Stimulated activated CD4-positive, alpha-beta T cell treated with anti-CD3 and anti-CD28 coated beads, Interleukin-2, amount 100 ng/mL, for 24 hours (primary cell): ENCODE results near the gene CD4.
"Not testable (repeated sequence)": the region's sequence is repeated elsewhere in the genome, so short reads cannot be mapped to it uniquely, and the experiment has no call there.

Source experiments
- DNase-seq, 2 donors: peaks; one replicate each; pipeline ENCODE4 v3.0.0-alpha.2; 2020

Gene CD4

DNA sequence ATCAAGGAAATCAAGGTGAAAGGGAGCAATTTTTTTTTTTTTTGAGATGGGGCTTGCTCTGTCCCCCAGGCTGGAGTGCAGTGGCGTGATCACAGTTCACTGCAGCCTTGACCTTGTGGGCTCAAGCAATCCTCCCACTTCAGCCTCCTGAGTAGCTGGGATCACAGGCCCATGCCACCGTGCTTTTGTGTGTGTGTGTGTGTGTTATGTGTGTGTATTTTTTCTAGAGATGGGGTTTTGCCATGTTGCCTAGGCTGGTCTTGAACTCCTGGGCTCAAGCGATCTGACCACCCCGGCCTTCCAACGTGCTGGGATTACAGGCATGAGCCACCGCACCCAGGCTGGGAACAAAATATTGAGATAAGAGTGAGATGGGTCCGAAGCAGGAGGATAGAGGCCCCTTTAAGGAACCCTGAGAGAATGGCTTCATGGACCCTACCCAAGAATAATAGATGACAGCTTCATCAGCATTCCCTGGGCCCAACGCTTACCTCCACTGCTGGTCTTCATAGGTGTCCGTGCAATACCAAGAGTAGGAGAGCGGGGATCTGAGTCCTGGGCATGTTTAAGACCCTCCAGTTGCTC is 60.7 kb downstream of the CD4 start:
- no peak for DNase-seq

DNA sequence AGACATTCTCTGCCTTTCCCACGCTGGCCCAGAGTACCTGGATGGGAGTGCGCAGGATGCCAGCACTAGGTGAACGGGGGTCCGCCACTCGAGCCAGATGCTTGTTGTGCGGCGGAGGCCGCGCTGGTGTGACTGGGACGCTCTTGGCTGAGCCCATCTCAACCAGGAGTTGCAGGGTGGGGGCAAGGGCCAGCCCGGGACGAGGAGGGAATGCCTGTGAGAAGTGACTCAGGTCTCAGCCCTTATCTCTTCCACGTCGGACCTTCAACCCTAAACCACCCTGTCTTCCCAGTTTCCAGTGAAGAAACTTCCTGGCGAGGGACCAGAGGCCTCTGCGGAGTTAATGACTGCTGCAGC is 61.4 kb downstream of the CD4 start:
- DNase-seq = no peak

DNA sequence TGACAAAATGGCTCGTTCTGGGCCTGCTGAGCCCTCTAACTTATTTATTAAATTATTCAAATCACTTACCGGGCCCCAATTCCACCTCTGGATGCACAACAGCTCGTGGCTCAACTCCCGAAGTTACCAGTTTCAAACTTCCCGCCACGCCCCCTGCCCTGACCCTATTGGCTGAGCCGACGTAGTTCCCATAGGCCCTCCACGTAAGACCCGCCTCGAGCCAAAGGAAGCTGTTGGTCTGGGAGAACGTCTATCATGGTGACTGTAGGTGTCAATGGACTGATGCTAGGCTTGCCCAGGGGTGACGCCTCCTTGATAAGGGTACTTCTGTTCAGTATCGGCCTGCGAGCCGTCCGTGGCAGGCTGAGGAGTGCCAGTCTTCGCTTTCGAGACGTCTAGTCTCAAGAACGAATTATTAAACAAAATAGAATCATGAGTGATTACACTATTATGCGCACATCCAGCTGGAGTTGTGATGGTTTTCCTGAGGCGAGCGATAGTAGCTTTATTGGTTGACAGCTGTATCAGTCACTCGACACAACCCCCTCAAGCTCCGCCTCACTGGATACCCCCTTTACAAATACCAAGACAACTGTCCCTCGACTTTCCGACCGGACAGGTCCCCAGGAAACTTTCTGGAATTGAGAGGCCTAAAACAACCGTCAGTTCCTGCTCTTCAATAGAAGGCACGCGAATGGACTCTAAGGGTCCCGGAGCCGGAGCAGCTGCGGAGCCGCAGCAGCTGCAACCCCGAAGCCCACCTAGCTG is 62.0 kb downstream of the CD4 start, which contains the start of gene CDCA3:
Gene CDCA3, minus strand, starts transcription at position 134 of the 768 bp plus-strand sequence. CDS start 334 bp downstream, outside the sequence.
- DNase-seq = peak; percentile 93 to 96

DNA sequence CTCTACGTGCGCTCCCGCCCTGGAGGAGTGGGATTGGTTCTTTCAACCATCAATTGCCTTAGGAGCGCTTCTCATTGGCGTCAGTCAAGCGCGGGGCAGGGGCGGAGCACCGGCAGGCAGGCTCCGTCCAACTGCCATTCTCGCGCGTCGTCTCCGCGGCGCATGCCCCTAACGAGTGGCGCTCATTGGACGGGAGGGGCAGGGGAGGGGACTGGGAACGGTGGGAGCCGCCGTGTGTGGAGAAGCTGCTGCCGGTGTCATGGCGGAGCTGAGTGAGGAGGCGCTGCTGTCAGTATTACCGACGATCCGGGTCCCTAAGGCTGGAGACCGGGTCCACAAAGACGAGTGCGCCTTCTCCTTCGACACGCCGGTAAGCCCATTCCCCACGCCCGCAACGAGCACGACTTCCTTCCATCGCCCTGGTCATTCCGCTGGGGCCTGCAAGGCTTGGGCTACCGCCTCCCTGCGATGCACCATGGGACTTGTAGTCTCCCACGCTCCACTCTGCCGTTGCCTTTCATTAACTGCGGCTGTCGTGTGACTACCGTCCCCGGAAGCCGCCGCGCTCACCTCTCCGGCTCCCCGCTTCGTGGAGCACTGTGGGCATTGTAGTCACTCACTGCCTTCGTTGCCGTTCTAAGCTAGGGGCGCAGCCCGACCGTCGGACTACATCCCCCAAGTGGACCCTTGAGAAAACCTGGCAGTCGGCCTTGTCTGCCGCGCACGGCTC is 62.8 kb downstream of the CD4 start, which contains the start of gene USP5:
Gene USP5, plus strand, starts transcription at position 230 of the 730 bp plus-strand sequence. Its CDS starts 30 bp downstream, at position 260.
- peak; percentile 97 for DNase-seq

DNA sequence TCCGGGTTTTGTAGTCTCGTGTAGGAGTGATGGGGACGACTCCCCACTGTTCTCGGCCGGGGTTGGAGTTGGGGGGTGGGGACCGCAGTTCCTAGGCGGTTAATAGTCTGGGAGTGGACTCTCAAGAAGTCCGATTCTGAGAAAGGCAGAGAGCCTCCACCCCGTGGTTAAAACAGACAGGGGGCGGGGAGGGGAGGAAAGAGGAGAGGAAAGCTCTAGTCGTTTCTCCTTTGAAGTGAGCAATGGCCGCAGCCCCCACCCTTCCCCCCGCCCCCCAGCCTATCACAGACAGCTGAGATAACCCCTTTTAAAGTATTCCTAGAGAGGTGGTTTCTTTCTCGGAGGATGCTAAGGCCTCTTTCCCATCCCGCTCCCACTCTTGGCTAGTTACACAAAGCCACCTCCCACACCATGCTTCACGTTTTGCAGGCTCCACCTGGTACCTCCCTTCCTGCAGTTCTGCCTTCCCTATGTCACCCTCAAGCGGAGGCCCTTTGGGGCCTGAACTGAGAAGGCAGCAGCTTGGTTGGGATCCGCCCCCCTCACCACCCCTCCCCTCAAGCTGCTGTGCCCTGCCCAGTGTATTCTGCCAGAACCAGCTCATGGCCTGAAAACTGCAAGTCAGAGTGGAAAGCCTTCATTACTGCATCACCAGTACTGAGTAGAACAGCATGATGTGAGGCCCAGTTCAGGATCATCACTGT is 63.5 kb downstream of the CD4 start:
- peak; percentile 76 to 82 for DNase-seq

DNA sequence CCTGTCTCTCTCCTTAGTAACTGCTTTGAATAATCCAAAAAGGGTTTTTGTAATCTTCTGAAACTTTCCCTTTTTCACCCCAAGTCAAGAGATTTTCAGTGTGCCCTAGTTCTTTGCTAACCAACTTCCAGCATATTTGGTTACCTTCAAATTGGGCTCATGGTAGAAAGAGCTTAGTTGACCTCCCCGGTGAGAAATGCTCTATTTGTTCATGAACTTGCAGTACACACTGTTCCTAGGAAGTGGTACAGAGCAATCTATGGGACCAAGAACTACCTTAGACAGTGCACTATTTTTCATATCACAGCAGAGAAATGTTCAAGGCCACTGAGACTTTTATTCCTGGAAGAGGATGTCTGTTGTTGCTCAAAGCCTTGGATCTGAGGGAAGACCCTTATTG is 64.3 kb downstream of the CD4 start:
- DNase-seq = no peak

DNA sequence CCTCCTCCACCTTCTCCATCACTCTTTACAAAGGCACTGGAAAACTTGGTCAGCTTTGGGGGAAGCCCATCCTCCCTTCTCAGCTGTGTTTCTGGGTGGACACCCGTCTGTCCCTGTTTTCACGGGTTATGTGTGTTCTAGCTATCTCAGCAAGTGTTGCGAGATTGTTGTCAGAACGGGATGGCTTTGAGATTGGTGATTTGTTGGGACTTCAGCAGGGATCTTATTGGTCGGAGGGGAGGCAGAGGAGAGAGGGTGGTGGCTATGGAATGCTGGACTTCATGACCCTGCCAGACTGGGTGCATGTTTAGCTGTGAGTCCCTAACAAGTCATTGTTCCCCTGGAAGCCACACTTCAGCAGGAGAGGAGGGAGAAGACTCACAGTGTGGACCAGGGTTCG is 64.7 kb downstream of the CD4 start:
- no peak for DNase-seq

DNA sequence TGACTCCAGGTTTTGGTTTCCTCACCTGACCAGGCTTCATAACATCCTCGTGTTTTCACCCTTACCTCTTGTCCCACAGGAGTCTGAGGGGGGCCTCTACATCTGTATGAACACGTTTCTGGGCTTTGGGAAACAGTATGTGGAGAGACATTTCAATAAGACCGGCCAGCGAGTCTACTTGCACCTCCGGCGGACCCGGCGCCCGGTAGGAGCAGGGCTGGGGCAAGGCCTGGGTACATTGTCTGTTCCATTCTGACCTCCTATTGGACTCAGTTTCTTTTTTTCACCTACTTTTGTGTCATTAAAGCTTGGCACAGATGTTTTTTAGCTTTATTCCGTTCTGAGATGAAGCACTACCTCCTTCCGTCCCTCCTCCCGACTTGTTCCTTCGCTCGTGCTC is 66.0 kb downstream of the CD4 start:
- DNase-seq = no peak

DNA sequence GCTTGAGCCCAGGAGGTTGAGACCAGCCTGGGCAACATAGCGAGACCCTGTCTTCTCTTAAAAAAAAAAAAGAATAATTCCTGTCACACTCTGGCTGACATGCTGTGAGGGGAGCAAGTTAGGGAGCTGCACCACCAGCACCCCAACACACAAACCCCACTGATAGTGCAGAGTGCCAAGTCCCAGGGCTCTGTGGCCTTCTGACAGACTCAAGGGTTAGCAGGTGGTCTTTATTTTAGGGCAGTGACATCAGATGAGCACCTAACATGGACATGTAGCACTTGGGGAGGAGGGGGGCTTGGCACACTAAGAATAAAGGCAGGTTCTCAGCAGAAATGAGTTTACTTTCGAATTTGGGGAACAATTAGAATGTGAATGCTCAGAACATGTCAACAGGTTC is 69.5 kb downstream of the CD4 start:
- no peak for DNase-seq

DNA sequence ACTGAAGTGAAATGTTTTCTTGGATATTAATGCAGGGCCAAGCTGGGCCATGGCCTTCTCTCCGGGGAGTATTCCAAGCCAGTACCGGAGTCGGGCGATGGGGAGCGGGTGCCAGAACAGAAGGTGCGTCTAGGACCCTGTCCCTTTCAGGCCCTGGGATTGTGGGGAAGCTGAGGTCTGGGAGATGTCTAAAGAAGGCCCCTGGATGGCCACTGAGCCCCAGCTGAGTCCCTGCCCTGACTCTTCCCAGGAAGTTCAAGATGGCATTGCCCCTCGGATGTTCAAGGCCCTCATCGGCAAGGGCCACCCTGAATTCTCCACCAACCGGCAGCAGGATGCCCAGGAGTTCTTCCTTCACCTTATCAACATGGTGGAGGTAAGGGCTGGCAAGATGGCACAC is 70.8 kb downstream of the CD4 start:
- DNase-seq = no peak

DNA sequence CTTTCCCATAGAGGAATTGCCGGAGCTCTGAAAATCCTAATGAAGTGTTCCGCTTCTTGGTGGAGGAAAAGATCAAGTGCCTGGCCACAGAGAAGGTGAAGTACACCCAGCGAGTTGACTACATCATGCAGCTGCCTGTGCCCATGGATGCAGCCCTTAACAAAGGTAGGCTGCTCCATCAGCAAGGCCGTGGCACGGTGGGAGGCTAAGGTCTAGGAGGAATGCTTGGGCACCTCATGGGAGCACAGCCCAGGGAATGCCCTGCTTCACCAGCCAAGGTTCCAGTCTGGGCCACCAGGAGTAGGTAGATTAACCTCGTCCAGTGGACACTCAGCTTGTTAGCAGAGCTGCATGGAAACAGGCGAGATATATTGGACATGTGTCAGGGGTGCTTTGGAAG is 71.6 kb downstream of the CD4 start:
- no peak for DNase-seq

DNA sequence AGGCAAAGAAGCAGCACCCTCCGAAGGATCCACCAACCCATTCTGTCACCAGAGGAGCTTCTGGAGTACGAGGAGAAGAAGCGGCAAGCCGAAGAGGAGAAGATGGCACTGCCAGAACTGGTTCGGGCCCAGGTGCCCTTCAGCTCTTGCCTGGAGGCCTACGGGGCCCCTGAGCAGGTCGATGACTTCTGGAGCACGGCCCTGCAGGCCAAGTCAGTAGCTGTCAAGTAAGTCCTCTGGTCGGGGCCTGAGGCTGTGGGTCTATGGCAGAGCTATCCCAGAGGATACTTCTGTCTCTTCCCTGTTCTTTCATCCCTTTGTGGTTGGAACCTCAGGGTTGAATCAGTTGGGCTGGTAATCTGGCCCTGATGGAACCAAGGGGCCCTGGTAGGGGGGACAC is 72.1 kb downstream of the CD4 start:
- no peak for DNase-seq

DNA sequence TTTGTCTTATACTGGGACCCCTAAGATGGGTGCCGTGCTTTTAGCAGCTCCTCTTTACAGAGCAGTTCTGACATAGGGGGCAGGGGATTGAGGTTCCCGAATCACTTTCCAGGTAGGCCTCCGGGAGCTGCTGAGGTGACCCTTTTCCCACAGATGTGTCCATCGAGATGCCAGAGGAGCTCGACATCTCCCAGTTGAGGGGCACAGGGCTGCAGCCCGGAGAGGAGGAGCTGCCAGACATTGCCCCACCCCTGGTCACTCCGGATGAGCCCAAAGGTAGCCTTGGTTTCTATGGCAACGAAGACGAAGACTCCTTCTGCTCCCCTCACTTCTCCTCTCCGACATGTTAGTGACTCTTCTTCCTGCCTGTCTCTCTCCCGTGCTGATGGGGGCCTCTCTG is 73.7 kb downstream of the CD4 start:
- DNase-seq = no peak

DNA sequence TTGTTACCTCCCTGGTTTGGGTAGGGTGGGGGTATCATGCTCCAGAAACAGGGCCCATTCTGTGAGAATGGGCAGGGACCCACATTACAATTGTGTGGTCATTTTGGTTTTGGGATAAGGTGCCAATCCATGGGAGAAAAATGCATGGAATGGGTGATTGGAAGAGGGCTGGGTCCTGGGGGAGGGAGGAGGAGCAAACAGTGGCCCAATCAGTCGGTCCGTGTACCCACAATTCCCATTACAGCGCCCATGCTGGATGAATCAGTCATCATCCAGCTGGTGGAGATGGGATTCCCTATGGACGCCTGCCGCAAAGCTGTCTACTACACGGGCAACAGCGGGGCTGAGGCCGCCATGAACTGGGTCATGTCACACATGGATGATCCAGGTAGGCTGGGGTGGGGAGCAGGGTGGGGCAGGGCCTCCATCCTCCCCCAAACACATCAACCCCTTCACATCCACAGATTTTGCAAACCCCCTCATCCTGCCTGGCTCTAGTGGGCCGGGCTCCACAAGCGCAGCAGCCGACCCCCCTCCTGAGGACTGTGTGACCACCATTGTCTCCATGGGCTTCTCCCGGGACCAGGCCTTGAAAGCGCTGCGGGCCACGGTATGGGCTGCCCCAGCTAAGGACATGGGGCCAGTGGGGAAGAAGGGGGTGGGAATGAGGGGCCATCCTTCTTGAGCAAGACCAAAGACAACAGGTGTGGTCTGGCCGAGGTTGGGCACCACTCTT is 74.4 kb downstream of the CD4 start:
- no peak for DNase-seq

DNA sequence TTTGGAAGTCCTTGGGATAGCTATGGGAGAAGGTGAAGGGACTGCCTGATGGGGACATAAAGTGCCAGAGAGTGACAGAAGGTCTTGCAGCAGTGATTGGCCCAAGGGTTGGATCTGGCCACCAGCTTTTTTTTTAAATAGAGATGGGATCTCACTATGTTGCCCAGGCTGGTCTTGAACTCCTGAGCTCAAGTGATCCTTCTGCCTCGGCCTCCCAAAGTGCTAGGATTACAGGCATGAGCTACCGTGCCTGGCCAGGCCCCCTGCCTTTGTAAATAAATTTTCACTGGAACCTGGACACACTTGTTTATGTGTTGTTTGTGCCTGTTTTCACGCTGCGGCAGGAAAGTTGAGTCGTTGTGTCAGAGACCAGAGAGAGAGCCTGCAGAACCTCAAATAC is 76.0 kb downstream of the CD4 start:
- DNase-seq = not testable (repeated sequence)

DNA sequence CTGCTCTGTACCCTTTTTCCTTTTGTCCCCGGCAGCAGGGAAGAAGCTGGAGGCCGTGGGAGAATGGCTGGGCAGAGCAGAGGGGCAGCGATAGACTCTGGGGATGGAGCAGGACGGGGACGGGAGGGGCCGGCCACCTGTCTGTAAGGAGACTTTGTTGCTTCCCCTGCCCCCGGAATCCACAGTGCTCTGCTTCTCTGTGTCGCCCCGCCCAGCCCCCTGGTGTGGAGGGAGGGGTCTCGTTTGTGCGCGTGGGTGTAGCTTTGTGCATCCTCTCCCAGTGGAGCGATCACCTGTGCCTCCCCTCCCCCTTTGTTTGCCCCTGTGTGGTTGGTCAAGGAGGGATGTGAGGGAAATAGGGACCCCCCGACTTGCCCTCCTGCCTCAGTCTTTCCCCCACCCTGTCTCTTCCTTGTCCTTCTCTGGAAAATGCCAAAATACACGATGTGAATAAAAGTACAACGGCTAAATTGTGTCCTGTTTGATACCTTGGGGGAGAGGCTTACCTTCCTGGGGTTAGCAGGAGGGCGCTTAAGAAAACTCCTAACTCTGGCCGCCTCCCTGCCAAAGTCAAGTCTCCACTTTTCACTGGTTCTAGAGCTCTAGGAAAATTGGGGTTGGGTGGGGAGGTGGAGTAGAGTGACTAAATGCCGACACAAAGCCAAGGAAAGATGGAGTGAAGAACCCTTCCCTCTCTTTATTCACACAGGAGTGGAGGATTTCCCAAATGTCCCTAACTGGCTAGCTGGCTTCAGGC is 77.0 kb downstream of the CD4 start:
- DNase-seq = no peak

DNA sequence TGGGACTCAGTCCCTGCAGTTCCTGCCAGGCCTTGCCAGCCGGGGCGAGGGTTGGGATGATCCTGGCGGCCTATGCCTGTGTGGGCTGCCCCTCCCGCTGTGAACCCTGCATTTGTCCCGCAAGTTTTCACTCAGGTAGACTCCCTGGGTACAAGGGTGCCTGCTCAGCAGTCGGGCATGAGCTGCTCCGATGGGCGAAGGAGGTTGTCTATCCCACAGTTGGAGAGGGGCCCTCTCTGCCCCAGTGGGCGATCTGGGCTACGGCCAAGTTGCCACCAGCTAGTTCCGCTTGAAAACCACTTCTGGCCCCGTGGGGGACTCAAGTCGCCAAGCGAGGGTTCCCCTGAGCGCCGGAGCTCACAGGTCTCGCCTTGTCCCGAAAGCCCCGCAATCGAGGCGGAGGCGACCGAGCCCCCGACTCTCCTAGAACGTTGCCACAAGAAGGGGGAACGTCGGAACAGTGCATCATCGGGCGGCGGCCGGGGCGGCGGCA is 77.6 kb downstream of the CD4 start:
- no peak for DNase-seq

DNA sequence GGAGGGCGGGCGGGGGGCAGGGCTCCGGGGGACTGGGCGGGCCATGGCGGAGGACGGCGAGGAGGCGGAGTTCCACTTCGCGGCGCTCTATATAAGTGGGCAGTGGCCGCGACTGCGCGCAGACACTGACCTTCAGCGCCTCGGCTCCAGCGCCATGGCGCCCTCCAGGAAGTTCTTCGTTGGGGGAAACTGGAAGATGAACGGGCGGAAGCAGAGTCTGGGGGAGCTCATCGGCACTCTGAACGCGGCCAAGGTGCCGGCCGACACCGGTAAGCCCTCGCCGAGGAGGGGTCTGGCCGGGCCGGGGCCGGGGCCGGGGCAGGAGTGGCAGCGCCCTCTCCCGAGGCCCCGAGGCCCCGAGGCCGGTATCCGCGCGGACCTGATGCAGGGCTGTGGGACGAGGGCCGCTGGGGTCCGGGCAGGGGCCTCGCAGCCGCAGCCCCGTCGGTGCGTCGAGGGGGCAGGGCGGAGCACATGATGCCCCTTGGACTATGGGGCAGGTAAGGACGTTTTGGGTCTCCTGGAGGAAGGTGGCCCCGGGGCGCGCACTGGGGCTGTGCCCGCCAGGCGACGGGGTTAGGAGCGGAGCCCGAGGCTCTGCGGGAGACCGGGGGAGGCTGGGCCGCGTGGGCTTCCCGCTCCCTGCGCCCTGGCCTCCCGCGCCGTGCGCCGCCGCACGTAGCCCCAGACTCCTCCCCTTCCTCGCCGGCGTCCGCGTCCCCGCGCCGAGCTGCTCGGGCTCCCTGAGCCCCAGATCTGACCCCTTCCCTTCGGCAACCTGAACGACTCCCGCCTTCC is 78.3 kb downstream of the CD4 start, which contains the start of gene TPI1:
Gene TPI1, plus strand, starts transcription at position 119 of the 798 bp plus-strand sequence. Its CDS starts 36 bp downstream, at position 155.
- peak; percentile 80 to 83 for DNase-seq

DNA sequence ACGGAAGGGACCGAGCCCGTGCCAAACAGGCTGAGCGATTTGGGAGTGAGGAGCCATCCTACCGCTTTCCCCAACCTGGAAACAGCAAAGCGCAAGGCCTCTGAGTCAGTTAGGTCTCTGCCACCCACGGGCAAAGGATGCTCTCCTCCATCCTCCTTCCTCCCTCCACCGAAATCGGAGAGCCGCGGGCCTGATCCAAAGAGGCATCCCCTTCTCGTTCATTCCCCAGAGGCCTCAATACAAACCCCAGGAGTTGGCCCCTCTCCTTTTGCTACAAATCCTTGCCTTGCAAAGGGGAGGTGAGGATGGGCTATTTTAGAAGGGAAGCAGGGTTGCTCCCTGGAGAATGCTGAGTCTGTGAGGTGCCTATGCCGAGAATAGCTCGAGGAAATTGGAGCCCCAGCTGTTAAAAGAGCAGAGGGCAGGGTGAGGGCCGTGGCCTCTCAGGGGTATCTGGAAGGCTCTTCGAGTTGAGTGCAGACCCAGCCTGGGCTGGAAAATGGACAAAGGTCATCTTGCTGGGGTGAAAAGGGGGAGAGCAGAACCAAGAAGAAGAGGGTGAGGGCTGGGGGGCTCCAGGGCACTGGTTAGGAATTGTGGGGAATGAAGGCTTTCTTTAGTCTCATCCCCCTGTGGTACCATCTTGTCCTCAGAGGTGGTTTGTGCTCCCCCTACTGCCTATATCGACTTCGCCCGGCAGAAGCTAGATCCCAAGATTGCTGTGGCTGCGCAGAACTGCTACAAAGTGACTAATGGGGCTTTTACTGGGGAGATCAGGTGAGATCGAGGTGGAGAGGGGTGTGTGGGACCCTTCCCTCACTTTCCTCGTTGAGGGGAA is 79.1 kb downstream of the CD4 start:
- peak in 1 of 2 donors; percentile 24 for DNase-seq
